Activated CD4-positive, alpha-beta T cell treated with anti-CD3 and anti-CD28 coated beads for 4 hours (primary cell): ENCODE results near the gene KIAA0513.
"Not testable (repeated sequence)": the region's sequence is repeated elsewhere in the genome, so short reads cannot be mapped to it uniquely, and the experiment has no call there.

Source experiments
- DNase-seq, 2 donors: peaks; one replicate each; pipeline ENCODE4 v3.0.0-alpha.2; 2020

Gene KIAA0513

GRCh38 chr16:85031451-85031850 lies 3.9 kb downstream of the KIAA0513 start:
- DNase-seq, result no peak

GRCh38 chr16:85032187-85032586 lies 4.6 kb downstream of the KIAA0513 start:
- DNase-seq, result not testable (repeated sequence)

- DNase-seq, result no peak
Measured at GRCh38 chr16:85033171-85033570, 5.6 kb downstream of the KIAA0513 start.

- DNase-seq, result no peak
Measured at GRCh38 chr16:85034591-85035433, 7.2 kb downstream of the KIAA0513 start.

GRCh38 chr16:85036236-85037049 lies 8.8 kb downstream of the KIAA0513 start:
- no peak for DNase-seq

GRCh38 chr16:85037050-85037410 lies 9.4 kb downstream of the KIAA0513 start:
- peak in 1 of 2 donors; percentile 29 for DNase-seq

GRCh38 chr16:85037721-85038120 lies 10.1 kb downstream of the KIAA0513 start:
- no peak for DNase-seq

- no peak for DNase-seq
Measured at GRCh38 chr16:85040685-85041084, 13.1 kb downstream of the KIAA0513 start.

- DNase-seq, result no peak
Measured at GRCh38 chr16:85041219-85042166, 13.9 kb downstream of the KIAA0513 start.

- DNase-seq, result no peak
Measured at GRCh38 chr16:85042167-85042526, 14.6 kb downstream of the KIAA0513 start.

- no peak for DNase-seq
Measured at GRCh38 chr16:85042606-85043005, 15.0 kb downstream of the KIAA0513 start.

- DNase-seq, result no peak
Measured at GRCh38 chr16:85045077-85045476, 17.5 kb downstream of the KIAA0513 start.

- DNase-seq, result no peak
Measured at GRCh38 chr16:85045641-85046471, 18.3 kb downstream of the KIAA0513 start.

- DNase-seq, result no peak
Measured at GRCh38 chr16:85046472-85046916, 18.9 kb downstream of the KIAA0513 start.

GRCh38 chr16:85046931-85047866 lies 19.6 kb downstream of the KIAA0513 start:
- DNase-seq, result no peak

- no peak for DNase-seq
Measured at GRCh38 chr16:85047867-85048455, 20.4 kb downstream of the KIAA0513 start.

GRCh38 chr16:85048921-85049562 lies 21.4 kb downstream of the KIAA0513 start:
- DNase-seq, result no peak

GRCh38 chr16:85049706-85050305 lies 22.2 kb downstream of the KIAA0513 start:
- no peak for DNase-seq

- no peak for DNase-seq
Measured at GRCh38 chr16:85051067-85051581, 23.5 kb downstream of the KIAA0513 start.
